HL-60 (cell line): Measurements from ENCODE around the gene HMGCS2.

Source experiments
- POLR2AphosphoS5 ChIP-seq: IDR thresholded peaks from 2 replicates; pipeline ENCODE4 v1.6.1; 2012; ENCODE audit warnings: low read depth
- SPI1 ChIP-seq: IDR thresholded peaks from 2 replicates; pipeline ENCODE4 v1.6.1; 2012; ENCODE audit warnings: low read depth, mild to moderate bottlenecking, borderline replicate concordance
- TF ChIP-seq, protein P1 (sequence below): IDR thresholded peaks from one replicate; pipeline ENCODE4 v1.5.1; 2011; ENCODE audit warnings: low read length, control low read depth, inconsistent platforms; ENCODE audit not compliant: insufficient read depth

DNA sequence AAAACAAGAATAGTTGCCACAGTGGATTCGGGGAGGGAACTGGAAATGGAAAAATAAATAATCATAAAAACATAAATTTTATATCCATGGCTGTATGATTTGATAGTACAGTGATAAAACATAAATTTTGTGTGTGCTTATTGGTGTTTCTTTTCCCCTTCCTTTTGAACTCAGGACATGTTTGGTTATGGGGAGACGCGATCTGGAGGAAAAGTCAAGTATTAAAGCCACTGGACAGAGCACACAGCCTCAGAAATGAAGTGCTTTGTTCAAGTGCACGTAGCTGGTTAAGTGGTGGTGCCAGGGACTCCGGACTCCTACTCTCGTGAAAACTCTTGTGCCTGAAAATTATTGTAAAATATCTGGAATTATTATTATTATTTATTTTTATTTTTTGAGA, 9.7 kb upstream of the HMGCS2 start:
- TF ChIP-seq, protein P1, sequence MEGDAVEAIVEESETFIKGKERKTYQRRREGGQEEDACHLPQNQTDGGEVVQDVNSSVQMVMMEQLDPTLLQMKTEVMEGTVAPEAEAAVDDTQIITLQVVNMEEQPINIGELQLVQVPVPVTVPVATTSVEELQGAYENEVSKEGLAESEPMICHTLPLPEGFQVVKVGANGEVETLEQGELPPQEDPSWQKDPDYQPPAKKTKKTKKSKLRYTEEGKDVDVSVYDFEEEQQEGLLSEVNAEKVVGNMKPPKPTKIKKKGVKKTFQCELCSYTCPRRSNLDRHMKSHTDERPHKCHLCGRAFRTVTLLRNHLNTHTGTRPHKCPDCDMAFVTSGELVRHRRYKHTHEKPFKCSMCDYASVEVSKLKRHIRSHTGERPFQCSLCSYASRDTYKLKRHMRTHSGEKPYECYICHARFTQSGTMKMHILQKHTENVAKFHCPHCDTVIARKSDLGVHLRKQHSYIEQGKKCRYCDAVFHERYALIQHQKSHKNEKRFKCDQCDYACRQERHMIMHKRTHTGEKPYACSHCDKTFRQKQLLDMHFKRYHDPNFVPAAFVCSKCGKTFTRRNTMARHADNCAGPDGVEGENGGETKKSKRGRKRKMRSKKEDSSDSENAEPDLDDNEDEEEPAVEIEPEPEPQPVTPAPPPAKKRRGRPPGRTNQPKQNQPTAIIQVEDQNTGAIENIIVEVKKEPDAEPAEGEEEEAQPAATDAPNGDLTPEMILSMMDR = no peak
- no peak for TF ChIP-seq POLR2AphosphoS5
- TF ChIP-seq SPI1 = no peak
